Measurements from ENCODE around the gene DNAH14.
"Not testable (repeated sequence)": the region's sequence is repeated elsewhere in the genome, so short reads cannot be mapped to it uniquely, and the experiment has no call there.

DNAH14 gene

GRCh38 chr1:224929335-224930237 lies at the start of gene DNAH14:
TSS of gene DNAH14 (plus strand) at chr1:224929675. CDS start at chr1:224952703, 23,028 bp downstream.
- DNase-seq, result peak; percentile 85

DNA sequence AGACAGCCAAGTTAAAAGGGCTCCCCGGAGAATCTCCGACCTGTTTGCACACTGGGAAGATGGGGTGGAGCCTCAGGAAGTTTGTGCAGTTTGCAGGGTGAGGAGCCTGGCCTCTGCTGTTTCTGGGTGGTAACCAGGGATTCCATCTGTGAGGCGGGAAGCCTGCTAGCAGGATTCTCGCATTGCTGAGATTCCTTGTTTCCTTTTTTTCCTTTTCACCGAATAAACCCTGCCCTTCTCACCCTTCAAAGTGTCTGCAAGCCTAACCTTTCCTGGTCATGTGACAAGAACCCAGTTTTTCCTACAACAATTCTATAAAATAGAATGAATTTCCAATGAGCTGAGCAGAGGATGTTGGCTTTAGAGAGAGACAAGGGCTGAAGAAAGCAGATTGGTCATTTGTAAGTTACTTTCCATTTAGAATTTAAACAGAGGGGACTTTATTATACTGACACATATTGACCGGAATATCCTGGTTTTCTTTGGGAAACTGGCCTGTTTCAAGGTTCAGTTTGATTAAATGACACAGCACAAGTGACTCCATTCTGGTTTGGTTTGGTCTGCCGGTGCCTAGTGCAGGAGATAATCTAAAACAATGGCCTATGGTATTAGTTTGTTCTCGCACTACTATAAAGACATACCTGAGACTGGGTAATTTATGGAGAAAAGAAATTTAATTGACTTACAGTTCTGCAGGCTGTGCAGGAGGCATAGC lies 48.7 kb upstream of the DNAH14 start:
- peak; percentile 19 for DNase-seq

GRCh38 chr1:224881308-224881692 lies 48.2 kb upstream of the DNAH14 start:
- DNase-seq, result not testable (repeated sequence)

DNA sequence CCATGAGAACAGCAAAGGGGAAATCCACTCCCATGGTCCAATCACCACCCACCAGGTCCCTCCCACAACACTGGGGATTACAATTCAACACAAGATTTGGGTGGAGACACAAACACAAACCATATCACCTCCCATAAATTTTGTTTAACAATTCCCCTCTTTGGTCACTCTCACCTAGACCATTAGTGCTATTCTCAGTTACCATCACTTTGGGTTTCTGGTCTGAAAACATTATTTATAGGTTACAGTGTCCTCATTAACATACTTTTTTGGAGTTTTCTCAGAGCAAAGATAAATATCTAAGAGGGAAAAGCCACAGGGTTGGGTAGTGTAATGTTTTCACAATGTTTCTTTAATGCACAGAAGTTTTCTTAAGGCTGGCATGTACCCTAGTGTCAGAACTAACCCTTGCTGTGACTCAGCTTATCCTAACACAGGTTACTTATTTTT lies 47.7 kb upstream of the DNAH14 start:
- DNase-seq, result no peak

GRCh38 chr1:224882264-224882663 lies 47.2 kb upstream of the DNAH14 start:
- DNase-seq, result no peak

GRCh38 chr1:224883091-224883490 lies 46.4 kb upstream of the DNAH14 start:
- no peak for DNase-seq

- DNase-seq, result no peak
These were observed 45.1 kb upstream of the DNAH14 start for GRCh38 chr1:224884361-224884801.

DNA sequence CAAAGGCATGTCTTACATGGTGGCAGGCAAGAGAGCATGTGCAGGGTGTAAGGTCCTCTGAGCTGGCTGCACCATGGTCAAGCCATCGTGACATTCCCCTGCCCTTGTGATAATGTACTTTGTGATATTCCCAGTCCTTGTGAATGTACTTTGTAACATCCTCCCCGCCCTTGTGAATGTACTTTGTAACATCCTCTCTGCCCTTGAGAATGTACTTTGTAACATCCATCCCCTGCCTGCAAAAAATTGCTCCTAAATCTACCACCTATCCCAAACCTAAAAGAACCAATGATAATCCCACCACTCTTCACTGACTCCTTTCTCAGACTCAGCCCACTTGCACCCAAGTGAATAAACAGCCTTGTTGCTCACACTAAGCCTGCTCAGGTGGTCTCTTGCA lies 44.1 kb upstream of the DNAH14 start:
- not testable (repeated sequence) for DNase-seq

- no peak for DNase-seq
These were observed 34.6 kb upstream of the DNAH14 start for GRCh38 chr1:224894915-224895314.

DNA sequence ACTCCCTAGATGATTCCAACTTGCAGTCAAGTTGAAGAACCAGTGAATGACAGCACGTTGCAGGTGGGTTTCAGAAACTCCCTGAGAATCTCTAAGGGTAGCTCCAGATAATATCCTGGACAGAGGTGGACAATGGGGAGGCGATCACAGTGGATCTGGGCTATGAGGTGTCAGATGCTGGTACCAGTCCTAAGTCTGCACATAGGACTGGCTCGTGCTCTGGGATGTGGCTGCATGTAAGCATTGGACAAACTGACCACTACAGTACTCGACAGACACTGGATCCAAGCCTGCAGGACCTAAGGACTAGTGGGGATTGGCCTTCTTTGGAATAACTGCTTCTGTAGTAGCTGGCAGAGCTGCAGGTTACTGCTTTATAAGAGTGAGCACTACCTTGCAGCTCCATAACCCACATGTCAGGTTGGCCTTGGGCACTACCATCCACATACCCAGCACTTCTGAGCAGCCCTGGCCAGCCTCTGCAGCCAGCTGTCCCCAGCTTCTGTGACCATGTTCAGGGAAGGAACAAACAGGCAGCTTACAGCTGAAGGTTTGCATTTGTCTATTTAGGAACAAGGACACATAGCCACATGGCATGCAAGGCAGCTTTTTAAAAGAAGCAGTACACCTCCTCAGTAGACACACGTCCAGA lies 33.2 kb upstream of the DNAH14 start:
- no peak for DNase-seq

DNA sequence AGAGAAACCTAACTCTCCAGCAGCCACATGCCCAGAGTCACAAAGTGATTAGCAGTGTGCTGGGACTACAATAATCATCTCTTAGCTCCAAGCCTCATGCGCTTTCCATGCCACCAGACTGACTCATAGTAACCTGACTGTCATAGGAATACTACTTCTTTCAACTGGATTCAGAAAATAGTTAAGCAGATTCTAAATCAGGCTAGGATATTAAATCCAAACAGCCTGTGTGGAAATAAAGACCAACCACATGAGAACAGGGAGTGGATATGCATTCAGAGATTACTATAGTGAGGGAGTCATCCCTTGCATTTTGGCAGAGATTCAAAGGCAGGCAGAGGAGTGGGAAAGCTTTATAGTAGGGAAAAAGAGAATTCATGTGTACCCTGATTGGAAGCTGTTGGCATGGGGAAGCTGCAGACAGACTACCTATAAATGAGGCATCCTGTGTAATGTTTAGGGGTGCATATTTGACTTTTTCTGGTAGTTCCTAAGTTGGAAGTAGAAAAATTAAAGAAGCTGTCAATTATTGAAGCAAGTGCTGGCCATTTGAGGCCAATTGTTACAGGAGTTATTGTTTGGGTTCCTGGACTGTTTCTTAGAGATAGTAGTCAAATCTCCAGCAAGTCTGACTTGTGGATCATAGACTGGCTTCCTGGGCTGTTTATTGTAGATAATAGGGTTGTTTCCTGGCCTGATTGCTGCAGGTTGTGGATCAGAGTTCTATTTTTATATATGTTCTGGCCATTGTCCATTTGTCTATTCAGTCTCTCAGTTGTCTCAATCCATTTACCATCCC lies 31.7 kb upstream of the DNAH14 start:
- DNase-seq, result no peak

GRCh38 chr1:224898937-224899336 lies 30.5 kb upstream of the DNAH14 start:
- no peak for DNase-seq

DNA sequence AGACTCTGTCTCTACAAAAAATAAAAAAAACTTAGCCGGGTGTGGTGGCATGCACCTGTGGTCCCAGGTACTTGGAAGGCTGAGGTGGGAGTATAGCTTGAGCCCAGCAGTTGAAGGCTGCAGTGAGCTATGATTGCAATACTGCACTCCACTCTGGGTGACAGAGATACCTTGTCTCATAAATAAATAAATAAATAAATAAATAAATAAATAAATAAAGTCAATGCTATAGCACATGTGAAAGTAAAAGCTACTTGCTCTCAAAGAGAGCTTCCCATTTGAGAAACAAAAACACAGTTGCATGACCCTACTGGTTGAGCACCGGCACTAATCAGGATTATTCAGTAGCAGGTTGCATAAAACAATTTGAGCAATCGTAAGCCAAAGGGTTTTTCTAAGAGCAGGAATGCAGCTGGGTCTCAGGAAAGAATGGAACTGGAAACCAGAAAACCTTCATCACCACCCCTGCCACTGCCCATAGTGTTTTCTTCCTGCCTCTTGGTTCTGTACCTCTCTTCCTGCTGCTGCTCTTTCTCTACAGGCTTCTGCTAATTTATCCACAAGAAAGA lies 29.3 kb upstream of the DNAH14 start:
- DNase-seq, result no peak

- DNase-seq, result no peak
These were observed 28.2 kb upstream of the DNAH14 start for GRCh38 chr1:224901087-224901810.

GRCh38 chr1:224903955-224904354 lies 25.5 kb upstream of the DNAH14 start:
- DNase-seq, result no peak

GRCh38 chr1:224906340-224906739 lies 23.1 kb upstream of the DNAH14 start:
- no peak for DNase-seq

- no peak for DNase-seq
These were observed 18.3 kb upstream of the DNAH14 start for GRCh38 chr1:224911217-224911616.

DNA sequence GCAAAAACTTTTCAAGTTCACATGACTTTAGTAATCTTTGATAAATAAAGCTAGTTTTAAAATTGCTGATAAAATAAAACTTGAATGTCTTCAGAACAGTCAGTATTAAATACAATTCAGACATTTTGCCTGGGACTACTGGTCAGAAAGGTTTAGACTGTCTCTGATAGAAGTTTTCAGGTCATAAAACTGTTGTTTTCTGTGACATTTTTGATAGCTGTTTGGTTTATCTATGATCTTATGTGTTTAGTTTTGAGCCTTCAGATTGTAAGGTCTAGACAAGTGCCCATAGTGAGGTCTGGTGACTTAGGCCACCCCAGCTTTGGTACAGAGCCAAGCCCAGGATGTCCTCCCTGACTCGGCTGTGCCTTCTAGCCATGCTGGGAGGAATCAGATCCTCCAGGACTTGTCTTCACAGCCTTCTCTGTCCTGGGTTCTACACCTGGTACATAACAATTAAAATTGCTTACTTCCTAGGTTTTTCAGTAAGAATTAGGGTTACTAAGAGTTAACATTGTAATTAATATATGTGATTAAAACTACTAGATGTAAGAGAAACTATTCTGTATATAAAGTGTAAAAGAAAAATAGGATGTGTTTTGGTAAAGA lies 15.1 kb upstream of the DNAH14 start:
- no peak for DNase-seq

DNA sequence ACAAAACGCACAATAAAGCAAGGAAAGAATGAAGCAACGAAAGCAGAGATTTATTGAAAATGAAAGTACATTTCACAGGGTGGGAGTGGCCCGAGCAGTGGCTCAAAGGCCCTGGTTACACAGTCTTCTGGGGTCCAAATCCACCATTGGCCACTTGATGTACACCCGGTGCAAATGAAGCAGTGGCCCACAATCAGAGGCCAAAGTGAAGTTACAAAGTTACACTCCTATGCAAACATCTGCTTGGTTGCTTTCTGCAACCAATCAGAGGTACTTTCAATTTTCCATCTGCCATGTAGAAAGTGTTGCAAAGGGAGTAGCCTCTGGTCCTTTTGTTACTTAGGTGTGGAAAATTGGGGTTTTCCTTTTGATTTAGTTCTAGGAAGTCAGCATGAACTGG lies 10.0 kb upstream of the DNAH14 start:
- DNase-seq, result no peak

DNA sequence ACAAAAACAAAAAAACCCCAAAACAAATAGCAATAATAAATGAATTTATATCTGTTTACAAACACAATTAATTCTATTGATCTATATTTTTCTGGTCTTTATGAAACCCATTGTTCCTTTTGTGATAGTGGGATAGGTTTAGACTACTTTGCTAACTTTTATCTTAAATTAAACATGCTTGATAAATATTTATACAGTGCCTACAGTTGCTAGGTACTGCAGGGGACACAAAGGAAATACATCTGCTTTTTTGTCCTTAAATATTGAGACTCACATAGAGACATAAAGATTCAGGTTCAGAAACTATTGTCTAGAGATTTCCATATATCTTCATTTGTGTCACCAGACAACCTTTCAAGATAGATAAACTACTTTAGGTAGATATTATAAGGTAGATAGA lies 8.5 kb upstream of the DNAH14 start:
- no peak for DNase-seq

DNA sequence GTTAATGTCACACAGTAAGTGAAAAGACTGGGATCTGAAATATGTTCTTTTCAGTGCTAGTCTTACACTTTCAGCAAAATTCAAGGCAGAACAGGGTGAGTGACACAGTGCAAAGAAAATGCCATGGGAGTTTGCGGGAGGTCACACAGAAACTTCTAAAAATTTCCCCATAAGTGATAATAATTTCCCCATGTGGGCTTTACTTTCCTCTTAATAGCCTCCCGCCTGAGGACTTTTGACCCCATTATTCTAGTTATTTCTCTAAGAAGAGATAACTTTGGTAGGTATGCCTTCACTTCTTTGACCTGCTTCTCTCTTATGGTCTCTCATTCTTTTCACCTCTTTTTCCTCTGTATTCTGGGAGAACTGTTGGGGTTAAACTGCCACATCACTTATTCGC lies 8.1 kb upstream of the DNAH14 start:
- no peak for DNase-seq
